ENCODE results near the gene NR1H2.
"Not testable (repeated sequence)": the region's sequence is repeated elsewhere in the genome, so short reads cannot be mapped to it uniquely, and the experiment has no call there.

Gene NR1H2

DNA sequence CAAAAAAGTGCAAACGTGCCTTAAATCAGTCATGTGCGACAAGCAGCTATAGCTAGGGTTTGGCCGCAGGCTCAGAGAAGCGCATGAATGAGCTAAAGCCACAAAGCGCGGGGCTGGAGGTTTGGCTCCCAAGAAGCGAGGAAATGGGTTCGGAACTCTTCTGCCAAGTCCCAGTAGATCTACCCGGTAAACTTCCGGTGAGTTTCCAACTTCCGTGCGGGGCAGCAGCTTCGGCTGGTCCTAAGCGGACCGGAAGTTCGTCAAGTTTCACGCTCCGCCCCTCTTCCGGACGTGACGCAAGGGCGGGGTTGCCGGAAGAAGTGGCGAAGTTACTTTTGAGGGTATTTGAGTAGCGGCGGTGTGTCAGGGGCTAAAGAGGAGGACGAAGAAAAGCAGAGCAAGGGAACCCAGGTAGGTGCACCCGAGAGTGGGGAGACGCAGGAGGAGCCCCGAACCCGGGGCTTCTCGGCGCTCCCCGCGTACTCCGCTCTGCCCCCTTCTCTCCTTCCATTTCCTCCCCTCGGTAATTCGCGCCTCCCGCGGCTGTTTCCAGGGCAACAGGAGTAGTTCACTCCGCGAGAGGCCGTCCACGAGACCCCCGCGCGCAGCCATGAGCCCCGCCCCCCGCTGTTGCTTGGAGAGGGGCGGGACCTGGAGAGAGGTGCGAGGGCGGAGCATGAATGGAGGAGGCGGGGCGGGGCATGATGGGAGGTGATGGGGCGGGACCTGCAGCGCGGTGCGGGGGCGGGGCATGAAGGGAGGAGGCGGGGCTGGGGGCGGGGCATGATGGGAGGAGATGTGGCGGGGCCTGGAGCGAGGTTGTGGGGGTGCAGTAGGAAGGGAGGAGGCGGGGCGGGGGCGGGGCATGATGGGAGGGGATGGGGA, at the start of gene NR1H2:
NR1H2 (plus strand) TSS at position 292 of the 885 bp plus-strand sequence. CDS start 1,149 bp downstream, outside the sequence.
- H3K27ac ChIP-seq (ENCODE audit: low read depth, low read length), result peak within 1 kb of the TSS; percentile 99
- peak within 1 kb of the TSS; percentile 96 for H3K4me3 ChIP-seq (ENCODE audit: low read length)
- peaks cover 31% of the 10 kb centered on the region for H3K36me3 ChIP-seq (ENCODE audit: control insufficient read depth, insufficient read depth, low read length)
- H3K27me3 ChIP-seq (ENCODE audit: control insufficient read depth, insufficient read depth, low read length), result no peaks in the 10 kb centered on the region
- H3K4me1 ChIP-seq (ENCODE audit: control insufficient read depth, insufficient read depth, low read length), result no peaks in the 10 kb centered on the region
- peak within 1 kb of the TSS; percentile 99 for H3K9ac ChIP-seq (ENCODE audit: low read length)

DNA sequence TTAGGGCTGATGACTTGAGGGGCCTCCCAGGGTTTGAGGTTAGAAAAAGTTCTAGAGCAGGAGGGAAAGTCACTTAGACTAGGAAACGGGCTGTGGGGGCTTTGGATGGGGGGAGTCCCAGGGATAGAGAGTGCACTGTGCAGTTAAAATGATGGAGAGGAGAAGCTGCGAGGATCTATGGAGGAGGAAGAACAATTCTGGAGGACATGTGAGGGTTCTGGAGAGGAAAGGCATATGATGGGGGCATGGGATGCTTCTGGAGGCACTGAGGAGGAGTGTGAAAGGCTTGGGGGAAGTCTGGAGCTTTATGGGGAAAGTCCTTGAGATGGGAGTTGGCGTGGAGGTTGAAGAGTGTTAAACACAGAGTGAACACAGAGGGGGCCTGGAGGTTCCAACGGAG, 49.2 kb upstream of the NR1H2 start:
- Histone ChIP-seq H3K36me3 (ENCODE audit: control insufficient read depth, insufficient read depth, low read length) (no peaks in the 10 kb centered on the region), H3K27ac (ENCODE audit: low read depth, low read length) (no peak overlapping the region), H3K9ac (ENCODE audit: low read length) (no peak overlapping the region), H3K4me1 (ENCODE audit: control insufficient read depth, insufficient read depth, low read length) (no peaks in the 10 kb centered on the region), H3K27me3 (ENCODE audit: control insufficient read depth, insufficient read depth, low read length) (peaks cover 34% of the 10 kb centered on the region), H3K4me3 (ENCODE audit: low read length) (no peak overlapping the region)

DNA sequence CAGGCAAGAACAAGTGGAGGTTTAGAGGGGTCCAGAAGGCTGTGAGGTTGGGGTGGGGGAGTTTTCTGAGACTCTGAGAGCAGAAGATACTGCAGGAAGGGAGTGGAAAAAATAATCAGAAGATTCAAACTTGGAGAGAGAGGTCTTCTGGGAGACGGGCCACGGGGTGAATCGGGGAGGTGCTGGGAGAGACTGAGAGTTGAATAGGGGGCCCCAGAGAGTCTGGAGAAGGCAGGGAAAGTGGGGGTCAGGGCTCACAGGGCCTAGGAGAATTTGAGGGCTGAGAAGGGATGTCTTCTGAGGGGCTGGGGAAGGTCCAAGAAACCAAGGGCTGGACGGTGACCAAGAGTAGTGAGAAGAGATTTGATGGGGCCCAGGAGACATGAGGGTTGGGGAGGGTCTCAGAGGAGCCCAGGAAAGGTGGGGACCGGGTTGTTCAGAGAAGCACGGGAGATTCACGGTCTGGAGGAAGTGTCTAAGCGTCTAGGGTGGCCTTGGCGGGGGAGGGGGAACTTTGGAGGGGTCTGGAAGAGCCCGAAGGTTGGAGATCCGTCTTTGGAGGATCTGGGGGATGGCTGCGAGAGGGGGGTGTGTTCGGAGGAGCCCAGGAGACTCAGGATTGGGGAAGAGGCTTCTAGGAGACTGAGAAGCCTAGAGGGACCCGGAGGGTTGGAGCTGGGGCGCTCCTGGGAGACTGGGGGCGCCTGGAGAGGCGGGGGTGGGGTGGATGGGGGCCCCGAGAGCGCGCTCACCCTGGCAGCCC, 48.6 kb upstream of the NR1H2 start:
- H3K27ac ChIP-seq (ENCODE audit: low read depth, low read length), result no peak overlapping the region
- H3K4me1 ChIP-seq (ENCODE audit: control insufficient read depth, insufficient read depth, low read length), result no peaks in the 10 kb centered on the region
- H3K9ac ChIP-seq (ENCODE audit: low read length), result no peak overlapping the region
- H3K27me3 ChIP-seq (ENCODE audit: control insufficient read depth, insufficient read depth, low read length), result peaks cover 34% of the 10 kb centered on the region
- no peaks in the 10 kb centered on the region for H3K36me3 ChIP-seq (ENCODE audit: control insufficient read depth, insufficient read depth, low read length)
- H3K4me3 ChIP-seq (ENCODE audit: low read length), result no peak overlapping the region

DNA sequence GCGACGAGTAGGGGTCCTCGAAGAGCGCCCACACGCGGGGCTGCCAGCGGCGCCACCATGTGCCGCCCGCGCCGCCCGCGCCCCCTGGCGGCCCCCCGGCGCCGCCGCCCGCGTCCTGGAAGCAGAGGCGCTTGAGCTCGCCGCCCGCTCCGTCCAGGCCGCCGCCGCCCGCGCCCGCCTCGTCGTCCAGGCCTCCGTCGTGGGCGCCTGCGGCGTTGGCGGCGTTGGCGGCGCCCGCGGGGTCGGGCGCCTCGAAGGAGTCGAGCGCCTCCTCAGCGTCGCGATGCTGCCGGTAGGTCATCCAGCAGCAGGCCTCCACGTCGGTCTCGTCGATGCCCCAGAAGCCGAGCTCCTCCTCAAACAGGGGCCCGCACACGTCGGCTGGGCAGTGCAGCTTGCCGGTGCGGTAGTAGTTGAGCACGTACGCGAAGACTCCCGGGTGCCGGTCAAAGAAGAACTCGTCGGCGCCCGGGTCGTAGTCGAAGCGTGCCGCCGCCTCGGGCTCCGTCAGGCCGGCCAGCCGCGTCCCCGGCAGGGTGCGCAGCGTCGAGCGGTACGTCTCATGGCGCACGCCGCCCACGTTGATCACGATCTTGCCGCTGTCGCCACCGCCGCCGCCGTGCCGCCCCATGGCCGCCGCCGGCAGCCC, 47.9 kb upstream of the NR1H2 start:
- Histone ChIP-seq H3K9ac (ENCODE audit: low read length) (no peak overlapping the region), H3K36me3 (ENCODE audit: control insufficient read depth, insufficient read depth, low read length) (no peaks in the 10 kb centered on the region), H3K27me3 (ENCODE audit: control insufficient read depth, insufficient read depth, low read length) (peaks cover 34% of the 10 kb centered on the region), H3K4me3 (ENCODE audit: low read length) (peak overlapping the region; percentile 9), H3K4me1 (ENCODE audit: control insufficient read depth, insufficient read depth, low read length) (no peaks in the 10 kb centered on the region), H3K27ac (ENCODE audit: low read depth, low read length) (no peak overlapping the region)

DNA sequence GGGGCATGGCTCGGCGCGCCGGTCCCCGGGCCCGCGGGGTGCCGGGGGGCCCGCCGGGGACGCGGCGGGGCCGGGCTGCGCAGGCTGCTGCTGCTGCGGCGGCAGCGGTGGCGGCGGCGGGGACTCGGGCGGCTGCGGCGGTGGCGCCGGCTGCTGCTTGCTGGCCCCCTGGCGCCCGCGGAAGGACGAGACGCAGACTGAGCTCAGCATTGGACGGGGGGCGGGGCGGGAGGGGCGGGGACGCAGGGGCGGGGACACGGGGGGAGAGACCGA, 47.4 kb upstream of the NR1H2 start:
- H3K4me1 ChIP-seq (ENCODE audit: control insufficient read depth, insufficient read depth, low read length), result no peaks in the 10 kb centered on the region
- peaks cover 34% of the 10 kb centered on the region for H3K27me3 ChIP-seq (ENCODE audit: control insufficient read depth, insufficient read depth, low read length)

DNA sequence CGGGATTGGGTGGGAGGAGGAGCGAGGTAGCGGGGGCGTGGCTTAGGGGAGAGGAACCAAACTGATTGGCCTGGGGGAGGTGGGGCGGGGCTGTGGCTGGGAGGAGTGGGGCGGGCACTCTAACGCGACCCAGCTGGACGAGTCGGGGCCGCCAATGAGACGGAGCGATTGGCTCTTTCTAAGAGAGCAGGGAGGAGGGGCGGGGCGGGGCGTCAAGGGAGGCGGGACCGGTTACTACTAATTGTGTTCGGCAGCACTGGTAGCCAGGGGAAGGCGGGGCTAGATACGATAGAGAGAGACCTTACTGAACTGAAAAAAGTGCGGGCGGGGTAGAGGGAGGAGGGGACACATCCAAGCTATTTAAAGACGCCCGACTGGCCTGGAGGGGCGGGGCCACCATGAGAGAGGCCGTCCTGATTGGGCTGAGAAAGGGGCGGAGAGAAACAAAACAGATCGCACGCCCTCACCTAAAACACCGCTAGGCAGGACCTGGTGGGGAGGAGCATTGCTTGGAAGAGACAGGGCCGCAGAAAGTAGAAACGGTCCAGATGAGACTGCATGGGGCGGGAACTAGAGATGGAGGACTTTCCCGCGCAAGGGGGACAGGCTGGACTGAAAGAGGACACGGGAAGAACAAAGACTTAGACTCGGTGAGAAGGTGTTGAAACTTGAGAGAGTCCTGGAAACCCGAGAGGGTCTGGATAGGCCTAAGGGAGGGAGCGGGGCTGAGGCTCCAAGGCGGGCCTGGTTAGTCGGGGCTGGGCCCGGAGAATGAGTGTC, 46.9 kb upstream of the NR1H2 start, which contains the start of gene KCNC3:
KCNC3 (minus strand) TSS at position 232 of the 780 bp plus-strand sequence. CDS start 295 bp downstream, outside the sequence.
- no peak within 1 kb of the TSS for H3K9ac ChIP-seq (ENCODE audit: low read length)
- H3K27me3 ChIP-seq (ENCODE audit: control insufficient read depth, insufficient read depth, low read length), result peaks cover 34% of the 10 kb centered on the region
- no peak within 1 kb of the TSS for H3K27ac ChIP-seq (ENCODE audit: low read depth, low read length)
- no peaks in the 10 kb centered on the region for H3K36me3 ChIP-seq (ENCODE audit: control insufficient read depth, insufficient read depth, low read length)
- H3K4me3 ChIP-seq (ENCODE audit: low read length), result peak within 1 kb of the TSS; percentile 35
- H3K4me1 ChIP-seq (ENCODE audit: control insufficient read depth, insufficient read depth, low read length), result no peaks in the 10 kb centered on the region

More for the DNA sequence above, 47.4 kb upstream of the NR1H2 start:
- Histone ChIP-seq H3K9ac (ENCODE audit: low read length) (no peak overlapping the region), H3K36me3 (ENCODE audit: control insufficient read depth, insufficient read depth, low read length) (no peaks in the 10 kb centered on the region), H3K4me3 (ENCODE audit: low read length) (no peak overlapping the region), H3K27ac (ENCODE audit: low read depth, low read length) (no peak overlapping the region)

DNA sequence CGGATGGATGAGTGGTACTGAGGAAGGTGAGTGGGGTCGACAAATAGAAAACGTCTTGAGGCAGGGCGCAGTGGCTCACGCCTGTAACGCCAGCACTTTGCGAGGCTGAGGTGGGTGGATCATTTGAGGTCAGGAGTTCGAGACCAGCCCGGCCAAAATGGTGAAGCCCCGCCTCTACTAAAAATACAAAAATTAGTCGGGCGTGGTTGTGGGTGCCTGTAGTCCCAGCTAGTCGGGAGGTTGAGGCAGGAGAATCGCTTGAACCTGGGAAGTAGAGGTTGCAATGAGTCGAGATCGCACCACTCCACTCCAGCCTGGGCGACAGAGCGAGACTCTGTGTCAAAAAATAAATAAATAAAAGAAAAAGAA, 46.3 kb upstream of the NR1H2 start:
- H3K4me1 ChIP-seq (ENCODE audit: control insufficient read depth, insufficient read depth, low read length); H3K27ac ChIP-seq (ENCODE audit: low read depth, low read length); H3K9ac ChIP-seq (ENCODE audit: low read length); H3K36me3 ChIP-seq (ENCODE audit: control insufficient read depth, insufficient read depth, low read length): not testable (repeated sequence)
- Histone ChIP-seq H3K27me3 (ENCODE audit: control insufficient read depth, insufficient read depth, low read length) (peaks cover 34% of the 10 kb centered on the region), H3K4me3 (ENCODE audit: low read length) (peak overlapping the region; percentile 32)

DNA sequence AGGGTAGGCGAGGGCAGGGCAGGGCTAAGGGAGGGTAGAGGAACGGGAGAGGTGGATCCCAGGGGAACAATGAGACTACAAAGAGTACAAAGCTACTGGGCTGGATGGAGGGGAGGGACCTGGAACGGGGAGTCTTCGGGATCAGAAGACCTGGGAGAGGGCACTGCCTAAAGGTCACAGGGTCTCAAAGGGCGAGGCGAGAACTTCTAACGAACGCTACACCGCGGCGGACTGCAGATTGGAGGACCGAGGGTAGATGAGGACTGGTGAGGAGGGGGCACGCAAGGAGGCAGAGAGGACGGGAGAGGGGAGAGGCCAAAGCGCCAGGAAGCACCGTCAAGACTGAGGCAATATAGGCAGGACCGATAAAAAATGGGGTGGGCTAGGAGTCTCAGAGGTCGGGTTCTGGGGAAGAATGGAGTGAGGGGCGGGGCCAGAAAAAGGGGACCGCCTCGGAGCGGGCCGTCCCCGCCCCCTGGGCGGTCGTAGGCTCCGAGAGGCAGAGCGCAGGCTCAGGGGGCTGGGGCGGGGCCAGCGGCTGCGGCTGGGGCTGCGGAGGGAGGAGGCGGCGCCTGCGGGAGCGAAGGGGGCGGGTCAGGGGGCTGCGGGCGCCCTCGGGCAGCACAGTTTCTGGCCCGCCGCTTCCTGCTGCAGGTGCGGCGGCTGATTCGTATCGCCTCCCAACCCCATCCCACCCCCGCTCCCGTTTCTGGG, 45.7 kb upstream of the NR1H2 start:
- Histone ChIP-seq H3K4me1 (ENCODE audit: control insufficient read depth, insufficient read depth, low read length) (no peaks in the 10 kb centered on the region), H3K27ac (ENCODE audit: low read depth, low read length) (no peak overlapping the region), H3K4me3 (ENCODE audit: low read length) (peak overlapping the region; percentile 35), H3K36me3 (ENCODE audit: control insufficient read depth, insufficient read depth, low read length) (no peaks in the 10 kb centered on the region), H3K27me3 (ENCODE audit: control insufficient read depth, insufficient read depth, low read length) (peaks cover 34% of the 10 kb centered on the region), H3K9ac (ENCODE audit: low read length) (no peak overlapping the region)

DNA sequence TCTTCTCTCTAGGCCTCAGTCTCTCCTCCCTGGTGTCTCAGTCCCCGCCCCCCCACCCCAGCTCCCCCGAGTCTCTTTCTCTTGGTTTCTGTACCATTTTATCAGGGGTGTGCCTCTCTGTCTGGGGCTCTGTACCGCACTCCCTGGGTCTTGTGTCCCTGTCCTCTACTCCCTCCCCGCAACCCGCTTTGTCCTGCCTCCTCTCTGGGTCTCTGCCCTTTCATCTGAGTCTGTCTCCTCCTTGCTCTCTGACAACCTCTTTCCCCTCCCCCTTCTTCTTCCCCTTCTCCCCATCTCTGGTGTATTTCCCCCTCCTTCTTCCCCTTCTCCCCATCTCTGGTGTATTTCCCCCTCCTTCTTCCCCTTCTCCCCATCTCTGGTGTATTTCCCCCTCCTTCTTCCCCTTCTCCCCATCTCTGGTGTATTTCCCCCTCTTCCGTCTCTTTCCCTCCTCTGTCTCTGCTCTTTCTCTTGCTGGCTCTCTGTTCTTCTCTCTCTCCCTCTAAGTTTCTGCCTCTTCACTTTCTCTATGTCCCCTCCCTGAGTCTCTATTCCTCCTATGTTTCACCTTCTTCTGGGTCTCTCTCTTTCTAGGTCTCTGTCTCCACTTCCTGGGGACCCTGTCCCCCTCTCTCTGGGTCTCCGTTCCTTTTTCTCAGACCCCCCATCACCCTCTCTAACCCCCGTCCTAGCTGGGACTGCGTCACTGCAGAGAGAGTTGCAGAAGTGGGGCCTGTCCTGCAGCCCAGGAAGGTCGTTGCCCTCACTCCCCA, 44.9 kb upstream of the NR1H2 start:
- H3K36me3 ChIP-seq (ENCODE audit: control insufficient read depth, insufficient read depth, low read length), result no peaks in the 10 kb centered on the region
- H3K9ac ChIP-seq (ENCODE audit: low read length), result no peak overlapping the region
- no peak overlapping the region for H3K4me3 ChIP-seq (ENCODE audit: low read length)
- peaks cover 27% of the 10 kb centered on the region for H3K27me3 ChIP-seq (ENCODE audit: control insufficient read depth, insufficient read depth, low read length)
- no peak overlapping the region for H3K27ac ChIP-seq (ENCODE audit: low read depth, low read length)
- no peaks in the 10 kb centered on the region for H3K4me1 ChIP-seq (ENCODE audit: control insufficient read depth, insufficient read depth, low read length)

DNA sequence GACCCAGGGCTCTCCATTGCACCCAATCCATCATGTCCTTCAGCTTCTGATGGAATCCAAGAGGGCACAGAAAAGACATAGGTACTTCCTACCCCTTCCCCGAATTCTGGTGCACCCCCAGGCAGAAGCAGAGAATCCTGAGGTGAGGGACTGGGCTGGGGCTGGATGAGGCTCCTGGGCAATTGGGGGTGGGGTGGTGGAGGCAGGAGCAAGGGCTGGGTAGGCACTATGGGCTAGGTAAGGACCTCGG, 44.3 kb upstream of the NR1H2 start:
- Histone ChIP-seq H3K27ac (ENCODE audit: low read depth, low read length) (no peak overlapping the region), H3K36me3 (ENCODE audit: control insufficient read depth, insufficient read depth, low read length) (no peaks in the 10 kb centered on the region), H3K27me3 (ENCODE audit: control insufficient read depth, insufficient read depth, low read length) (peaks cover 22% of the 10 kb centered on the region), H3K9ac (ENCODE audit: low read length) (no peak overlapping the region), H3K4me1 (ENCODE audit: control insufficient read depth, insufficient read depth, low read length) (no peaks in the 10 kb centered on the region), H3K4me3 (ENCODE audit: low read length) (no peak overlapping the region)

DNA sequence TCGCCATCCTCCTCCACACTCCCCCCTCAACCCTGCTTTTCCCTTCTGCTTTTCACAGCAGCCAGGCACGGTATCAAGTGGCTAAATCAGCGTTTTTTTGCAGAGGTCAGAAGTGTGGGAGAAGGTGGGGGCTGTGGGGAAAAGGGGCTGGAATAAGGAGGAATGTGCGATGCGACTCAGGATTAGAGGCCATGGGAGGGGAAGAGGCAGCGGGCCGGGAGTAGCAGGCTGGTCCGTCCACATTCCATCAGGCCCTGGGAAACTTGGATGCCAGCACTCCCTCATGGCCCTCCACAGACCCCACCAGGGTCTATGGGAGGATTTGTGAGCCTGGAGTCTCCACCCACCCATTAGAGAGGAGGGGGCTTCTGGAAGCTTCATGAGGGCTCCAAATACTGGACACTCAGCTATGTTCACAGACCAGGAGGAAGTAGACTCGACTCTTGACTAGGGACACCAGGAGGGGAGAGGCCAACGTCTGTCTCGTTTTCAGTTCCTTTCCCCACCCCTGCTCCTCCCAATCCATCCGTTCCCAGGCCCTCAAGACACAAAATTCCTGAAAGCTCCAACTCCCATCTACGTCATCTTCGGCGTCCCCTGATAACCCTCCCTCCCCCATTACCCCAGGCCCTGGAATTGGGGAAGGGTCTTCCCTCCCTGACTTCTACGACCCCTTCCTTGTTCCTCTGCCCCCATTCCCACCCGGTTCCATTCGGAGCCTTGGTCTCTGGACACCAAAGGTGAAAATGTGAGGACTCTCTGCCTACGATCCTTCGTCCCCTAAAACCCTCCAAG, 43.8 kb upstream of the NR1H2 start:
- Histone ChIP-seq H3K27ac (ENCODE audit: low read depth, low read length) (no peak overlapping the region), H3K9ac (ENCODE audit: low read length) (no peak overlapping the region), H3K4me3 (ENCODE audit: low read length) (no peak overlapping the region), H3K36me3 (ENCODE audit: control insufficient read depth, insufficient read depth, low read length) (no peaks in the 10 kb centered on the region), H3K4me1 (ENCODE audit: control insufficient read depth, insufficient read depth, low read length) (no peaks in the 10 kb centered on the region), H3K27me3 (ENCODE audit: control insufficient read depth, insufficient read depth, low read length) (peaks cover 17% of the 10 kb centered on the region)

Data from rectal smooth muscle tissue (tissue), 1 donor.